ENCODE data around the gene RNF121. TPM values are rescaled to one million over a fixed set of nuclear protein-coding genes. Genes with fewer than 3 reads are reported as not detected.

RNF121 gene
- total and polyA plus RNA-seq, 2 donors (not counting 1 experiment from before 2014, with no cell fraction given), result 29.6 to 48.6 TPM

DNA sequence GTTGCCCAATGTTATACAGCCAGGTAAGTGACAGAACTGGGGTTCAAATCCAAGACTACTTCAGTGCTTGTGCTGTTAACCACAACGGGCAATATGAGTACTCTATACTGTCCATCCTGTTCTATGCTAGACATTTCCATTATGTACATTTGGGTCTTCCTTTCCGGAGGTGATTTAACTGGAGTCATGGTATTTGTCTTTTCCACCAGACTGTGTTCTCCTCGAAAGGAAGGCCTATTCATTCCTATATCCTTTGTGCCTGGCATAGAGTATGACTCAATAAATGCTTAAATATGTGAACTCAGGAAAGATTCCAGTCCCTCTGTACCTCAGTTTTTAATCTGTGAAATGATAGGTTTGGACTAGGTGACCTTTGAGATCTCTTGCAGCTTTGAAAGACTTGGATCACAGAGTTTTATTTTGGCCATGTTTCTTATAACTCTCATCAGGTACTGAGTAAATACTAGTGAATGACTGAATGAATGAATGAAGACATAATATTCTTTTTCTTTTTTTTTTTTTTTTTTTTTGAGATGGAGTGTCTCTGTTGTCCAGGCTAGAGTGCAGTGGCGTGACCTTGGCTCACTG lies 6.6 kb downstream of the RNF121 start:
- H3K27ac ChIP-seq (ENCODE audit: insufficient read depth, low read length), result no peak overlapping the region
- H3K36me3 ChIP-seq (ENCODE audit: control insufficient read depth, insufficient read depth, low read length), result no peaks in the 10 kb centered on the region
- TF ChIP-seq, protein P1, sequence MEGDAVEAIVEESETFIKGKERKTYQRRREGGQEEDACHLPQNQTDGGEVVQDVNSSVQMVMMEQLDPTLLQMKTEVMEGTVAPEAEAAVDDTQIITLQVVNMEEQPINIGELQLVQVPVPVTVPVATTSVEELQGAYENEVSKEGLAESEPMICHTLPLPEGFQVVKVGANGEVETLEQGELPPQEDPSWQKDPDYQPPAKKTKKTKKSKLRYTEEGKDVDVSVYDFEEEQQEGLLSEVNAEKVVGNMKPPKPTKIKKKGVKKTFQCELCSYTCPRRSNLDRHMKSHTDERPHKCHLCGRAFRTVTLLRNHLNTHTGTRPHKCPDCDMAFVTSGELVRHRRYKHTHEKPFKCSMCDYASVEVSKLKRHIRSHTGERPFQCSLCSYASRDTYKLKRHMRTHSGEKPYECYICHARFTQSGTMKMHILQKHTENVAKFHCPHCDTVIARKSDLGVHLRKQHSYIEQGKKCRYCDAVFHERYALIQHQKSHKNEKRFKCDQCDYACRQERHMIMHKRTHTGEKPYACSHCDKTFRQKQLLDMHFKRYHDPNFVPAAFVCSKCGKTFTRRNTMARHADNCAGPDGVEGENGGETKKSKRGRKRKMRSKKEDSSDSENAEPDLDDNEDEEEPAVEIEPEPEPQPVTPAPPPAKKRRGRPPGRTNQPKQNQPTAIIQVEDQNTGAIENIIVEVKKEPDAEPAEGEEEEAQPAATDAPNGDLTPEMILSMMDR (conservative IDR thresholded peaks at IDR 0.05 in 1 of 2, IDR thresholded peaks at IDR 0.05 in 1 of 2; ENCODE audit: low read depth in 1 of 2, low read length in 2 of 2), result no peak
- TF ChIP-seq EZH2 (IDR thresholded peaks at IDR 0.05; ENCODE audit: low read length, missing control alignments), result no peak
- H3K9me3 ChIP-seq (ENCODE audit: control insufficient read depth, insufficient read depth, low read depth, low read length), result no peaks in the 10 kb centered on the region
- H3K79me2 ChIP-seq (ENCODE audit: control insufficient read depth, insufficient read depth, low read length), result peaks cover 29% of the 10 kb centered on the region
- DNase-seq (ENCODE audit: low read depth in 2 of 2), result no peak
- H2AFZ ChIP-seq (ENCODE audit: low read length), result no peak overlapping the region
- H3K9ac ChIP-seq (ENCODE audit: insufficient read depth, low read length), result no peak overlapping the region
- H3K27me3 ChIP-seq (ENCODE audit: control insufficient read depth, insufficient read depth, low read length), result no peaks in the 10 kb centered on the region
- no peaks in the 10 kb centered on the region for H4K20me1 ChIP-seq (ENCODE audit: control insufficient read depth, extremely low read depth, insufficient read depth, low read length)
- no peak overlapping the region for H3K4me3 ChIP-seq (replicated peaks in 1 of 4; ENCODE audit: control extremely low read depth in 1 of 4, insufficient read depth in 1 of 4, low read depth in 3 of 4, low read length in 4 of 4)
- H3K4me2 ChIP-seq (ENCODE audit: extremely low read depth, insufficient read depth, low read length), result no peak overlapping the region
- no peaks in the 10 kb centered on the region for H3K4me1 ChIP-seq (ENCODE audit: control insufficient read depth, extremely low read depth, insufficient read depth, low read length)

DNA sequence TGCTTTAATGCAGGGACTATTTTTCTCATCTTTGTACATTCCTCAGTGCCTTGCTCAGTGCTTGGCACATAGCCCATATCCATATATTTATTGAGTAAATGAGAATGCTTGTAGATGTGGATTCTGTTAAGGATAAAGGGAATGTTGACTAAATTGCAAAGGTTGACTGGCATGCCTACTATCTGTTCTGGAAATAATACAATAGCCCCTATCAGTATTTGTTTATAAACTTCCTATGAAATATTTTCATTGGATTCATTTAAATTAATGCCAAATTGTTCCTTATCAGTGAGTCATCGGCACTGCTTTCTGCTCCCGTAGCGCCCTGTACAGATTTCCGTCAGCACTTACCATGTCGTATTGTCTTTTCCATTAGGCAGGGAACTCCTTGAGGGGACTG lies 8.0 kb downstream of the RNF121 start:
- no peak overlapping the region for H3K4me3 ChIP-seq (replicated peaks in 1 of 4; ENCODE audit: control extremely low read depth in 1 of 4, insufficient read depth in 1 of 4, low read depth in 3 of 4, low read length in 4 of 4)
- no peak overlapping the region for H3K4me2 ChIP-seq (ENCODE audit: extremely low read depth, insufficient read depth, low read length)
- no peak overlapping the region for H3K9ac ChIP-seq (ENCODE audit: insufficient read depth, low read length)
- H3K4me1 ChIP-seq (ENCODE audit: control insufficient read depth, extremely low read depth, insufficient read depth, low read length), result no peaks in the 10 kb centered on the region
- no peaks in the 10 kb centered on the region for H3K27me3 ChIP-seq (ENCODE audit: control insufficient read depth, insufficient read depth, low read length)
- H3K27ac ChIP-seq (ENCODE audit: insufficient read depth, low read length), result no peak overlapping the region
- no peak overlapping the region for H2AFZ ChIP-seq (ENCODE audit: low read length)
- no peak for TF ChIP-seq EZH2 (IDR thresholded peaks at IDR 0.05; ENCODE audit: low read length, missing control alignments)
- TF ChIP-seq, protein P1 (conservative IDR thresholded peaks at IDR 0.05 in 1 of 2, IDR thresholded peaks at IDR 0.05 in 1 of 2; ENCODE audit: low read depth in 1 of 2, low read length in 2 of 2), result no peak
- no peaks in the 10 kb centered on the region for H3K9me3 ChIP-seq (ENCODE audit: control insufficient read depth, insufficient read depth, low read depth, low read length)
- peaks cover 21% of the 10 kb centered on the region for H3K79me2 ChIP-seq (ENCODE audit: control insufficient read depth, insufficient read depth, low read length)
- peak; percentile 36 to 85 for DNase-seq (ENCODE audit: low read depth in 2 of 2)
- H3K36me3 ChIP-seq (ENCODE audit: control insufficient read depth, insufficient read depth, low read length), result no peaks in the 10 kb centered on the region
- H4K20me1 ChIP-seq (ENCODE audit: control insufficient read depth, extremely low read depth, insufficient read depth, low read length), result no peaks in the 10 kb centered on the region

DNA sequence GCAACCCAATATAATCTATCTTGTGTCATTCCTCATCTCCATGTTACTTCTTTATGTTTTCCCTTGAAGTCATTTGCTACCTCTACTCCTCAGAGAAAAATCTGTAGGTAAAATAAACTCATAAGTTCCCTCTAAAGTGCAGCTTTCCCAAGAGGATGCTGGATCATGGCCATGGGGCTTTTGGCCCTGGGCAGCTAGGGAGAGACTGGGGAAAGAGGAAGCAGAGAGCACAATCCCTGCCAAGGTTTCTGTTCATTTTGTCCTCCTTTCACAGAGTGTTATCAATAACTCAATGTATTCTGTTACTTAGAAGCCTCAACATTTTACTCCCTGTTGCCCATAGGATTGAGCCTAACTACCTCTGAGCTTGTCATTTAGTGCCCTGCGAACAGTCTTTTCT lies 9.0 kb downstream of the RNF121 start:
- no peaks in the 10 kb centered on the region for H3K4me1 ChIP-seq (ENCODE audit: control insufficient read depth, extremely low read depth, insufficient read depth, low read length)
- DNase-seq (ENCODE audit: low read depth in 2 of 2), result peak in 1 of 2 donors; percentile 20
- H4K20me1 ChIP-seq (ENCODE audit: control insufficient read depth, extremely low read depth, insufficient read depth, low read length), result no peaks in the 10 kb centered on the region
- no peak for TF ChIP-seq EZH2 (IDR thresholded peaks at IDR 0.05; ENCODE audit: low read length, missing control alignments)
- TF ChIP-seq, protein P1 (conservative IDR thresholded peaks at IDR 0.05 in 1 of 2, IDR thresholded peaks at IDR 0.05 in 1 of 2; ENCODE audit: low read depth in 1 of 2, low read length in 2 of 2), result no peak
- no peak overlapping the region for H3K4me2 ChIP-seq (ENCODE audit: extremely low read depth, insufficient read depth, low read length)
- no peak overlapping the region for H3K9ac ChIP-seq (ENCODE audit: insufficient read depth, low read length)
- no peaks in the 10 kb centered on the region for H3K9me3 ChIP-seq (ENCODE audit: control insufficient read depth, insufficient read depth, low read depth, low read length)
- H3K27ac ChIP-seq (ENCODE audit: insufficient read depth, low read length), result no peak overlapping the region
- no peaks in the 10 kb centered on the region for H3K27me3 ChIP-seq (ENCODE audit: control insufficient read depth, insufficient read depth, low read length)
- no peaks in the 10 kb centered on the region for H3K36me3 ChIP-seq (ENCODE audit: control insufficient read depth, insufficient read depth, low read length)
- H3K4me3 ChIP-seq (replicated peaks in 1 of 4; ENCODE audit: control extremely low read depth in 1 of 4, insufficient read depth in 1 of 4, low read depth in 3 of 4, low read length in 4 of 4), result no peak overlapping the region
- H2AFZ ChIP-seq (ENCODE audit: low read length), result no peak overlapping the region
- H3K79me2 ChIP-seq (ENCODE audit: control insufficient read depth, insufficient read depth, low read length), result peaks cover 20% of the 10 kb centered on the region

Measured in fibroblast of lung (primary cell).